ENCODE results near the gene ELMOD1. TPM values are rescaled to one million over a fixed set of nuclear protein-coding genes. Genes with fewer than 3 reads are reported as not detected.

ELMOD1 gene
- total RNA-seq, 4 donors from 2014 or later = 0.70 to 3.7 (median 1.6) TPM

GRCh38 chr11:107549954-107550285 is 41.0 kb upstream of the ELMOD1 start:
- TF ChIP-seq POLR2A (IDR thresholded peaks at IDR 0.05) (no peak), CTCF (IDR thresholded peaks at IDR 0.05 in 4 of 5, conservative IDR thresholded peaks at IDR 0.05 in 1 of 5) (no peak)
- in situ Hi-C loops (cut with MboI; ENCODE audit: low sequenced_read_pairs in 4 of 4) = no loop called here
- no peak overlapping the region for H3K27ac ChIP-seq
- H3K9me3 ChIP-seq = no peaks in the 10 kb centered on the region
- H3K27me3 ChIP-seq = no peaks in the 10 kb centered on the region
- peaks cover 3 to 28% of the 10 kb centered on the region in 2 donors for H3K36me3 ChIP-seq
- intact Hi-C loops (cut with DNase I; ENCODE audit: low total_unique reads) = no loop called here
- no peak overlapping the region for H3K4me3 ChIP-seq
- no peaks in the 10 kb centered on the region for H3K4me1 ChIP-seq
- DNase-seq = no peak
- ATAC-seq = no peak

GRCh38 chr11:107550304-107550703 is 40.6 kb upstream of the ELMOD1 start:
- H3K27me3 ChIP-seq = no peaks in the 10 kb centered on the region
- DNase-seq (no peak), ATAC-seq (no peak)
- TF ChIP-seq POLR2A (IDR thresholded peaks at IDR 0.05) = no peak
- no peak for TF ChIP-seq CTCF (IDR thresholded peaks at IDR 0.05 in 4 of 5, conservative IDR thresholded peaks at IDR 0.05 in 1 of 5)
- H3K27ac ChIP-seq = no peak overlapping the region
- H3K36me3 ChIP-seq = peaks cover 3 to 28% of the 10 kb centered on the region in 2 donors
- H3K4me1 ChIP-seq = no peaks in the 10 kb centered on the region
- no peak overlapping the region for H3K4me3 ChIP-seq
- intact Hi-C loops (cut with DNase I; ENCODE audit: low total_unique reads) = no loop called here
- in situ Hi-C loops (cut with MboI; ENCODE audit: low sequenced_read_pairs in 4 of 4) = no loop called here
- H3K9me3 ChIP-seq = no peaks in the 10 kb centered on the region

- no peaks in the 10 kb centered on the region for H3K9me3 ChIP-seq
- no peaks in the 10 kb centered on the region for H3K27me3 ChIP-seq
- peaks cover 0 to 16% of the 10 kb centered on the region in 2 donors for H3K36me3 ChIP-seq
- H3K4me3 ChIP-seq = no peak overlapping the region
- intact Hi-C loops (cut with DNase I; ENCODE audit: low total_unique reads) = loop anchor here (5.0 to 10.0 kb wide), 4 partner anchors 211 to 663 kb away; partner anchors contain the start of genes ATM and NPAT
- TF ChIP-seq CTCF (IDR thresholded peaks at IDR 0.05 in 4 of 5, conservative IDR thresholded peaks at IDR 0.05 in 1 of 5) (no peak), POLR2A (IDR thresholded peaks at IDR 0.05) (no peak)
- ATAC-seq (no peak), DNase-seq (no peak)
- peaks cover 13 to 22% of the 10 kb centered on the region in 2 donors for H3K4me1 ChIP-seq
- in situ Hi-C loops (cut with MboI; ENCODE audit: low sequenced_read_pairs in 4 of 4) = no loop called here
- no peak overlapping the region for H3K27ac ChIP-seq
Measured at GRCh38 chr11:107561688-107562087, 29.3 kb upstream of the ELMOD1 start.

GRCh38 chr11:107562647-107563208 is 28.2 kb upstream of the ELMOD1 start:
- no peak for TF ChIP-seq CTCF (IDR thresholded peaks at IDR 0.05 in 4 of 5, conservative IDR thresholded peaks at IDR 0.05 in 1 of 5)
- no peak for TF ChIP-seq POLR2A (IDR thresholded peaks at IDR 0.05)
- H3K36me3 ChIP-seq = peaks cover 0 to 11% of the 10 kb centered on the region in 2 donors
- H3K27me3 ChIP-seq = no peaks in the 10 kb centered on the region
- H3K4me3 ChIP-seq = no peak overlapping the region
- intact Hi-C loops (cut with DNase I; ENCODE audit: low total_unique reads) = loop anchor here (5.0 to 10.0 kb wide), 4 partner anchors 210 to 662 kb away; partner anchors contain the start of genes ATM and NPAT
- DNase-seq (no peak), ATAC-seq (no peak)
- peaks cover 13 to 22% of the 10 kb centered on the region in 2 donors for H3K4me1 ChIP-seq
- peak overlapping the region in 2 of 4 donors; percentile 88 to 89 for H3K27ac ChIP-seq
- in situ Hi-C loops (cut with MboI; ENCODE audit: low sequenced_read_pairs in 4 of 4) = no loop called here
- no peaks in the 10 kb centered on the region for H3K9me3 ChIP-seq

All from gastrocnemius medialis (tissue), 4 donors.